Measurements from ENCODE around the gene SDHAF1. TPM values are rescaled to one million over a fixed set of nuclear protein-coding genes. Genes with fewer than 3 reads are reported as not detected.
"Not testable (repeated sequence)": the region's sequence is repeated elsewhere in the genome, so short reads cannot be mapped to it uniquely, and the experiment has no call there.

The SDHAF1 gene
- total RNA-seq, 1 donor from 2014 or later: 15.5 TPM

DNA sequence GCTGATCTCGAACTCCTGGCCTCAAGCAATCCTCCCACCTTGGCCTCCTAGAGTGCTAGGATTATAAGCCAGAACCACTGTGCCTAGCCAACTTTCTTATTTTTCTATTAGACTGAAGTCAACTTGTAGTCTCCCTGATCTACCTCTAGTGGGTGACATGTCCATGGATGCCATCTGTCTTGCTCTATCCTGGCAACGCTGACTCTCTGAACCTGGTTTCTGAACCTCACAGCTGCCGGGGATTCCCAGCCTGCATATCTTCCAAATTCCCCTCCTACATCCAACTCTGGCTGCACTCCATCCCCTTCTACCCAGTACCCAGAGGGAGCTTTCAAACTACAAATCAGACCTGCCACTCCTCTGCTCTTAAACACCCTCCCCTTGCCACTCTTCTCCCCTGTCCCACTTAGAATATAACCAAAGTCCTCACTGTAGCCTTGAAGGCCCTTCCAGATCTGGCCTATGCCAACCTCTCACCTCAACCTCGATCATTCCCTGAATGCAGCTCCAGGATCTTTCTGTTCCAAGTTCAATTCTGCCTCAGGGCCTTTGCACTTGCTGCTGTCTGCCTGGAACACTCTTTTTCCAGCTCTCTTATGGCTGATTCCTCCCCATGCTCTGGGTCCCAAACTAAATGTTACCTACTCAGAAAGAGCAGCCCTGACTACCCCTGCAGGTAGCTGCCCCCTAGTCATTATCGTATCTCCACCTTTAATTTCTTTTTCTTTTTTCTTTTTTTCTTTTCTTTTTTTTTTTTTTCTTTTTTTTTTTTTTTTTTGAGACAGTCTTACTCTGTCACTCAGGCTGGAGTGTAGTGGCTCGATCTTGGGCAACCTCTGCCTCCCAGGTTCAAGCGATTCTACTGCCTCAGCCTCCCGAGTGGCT, 35.5 kb downstream of the SDHAF1 start:
- no peak for TF ChIP-seq CTCF (IDR thresholded peaks at IDR 0.05)
- H3K36me3 Mint-ChIP-seq (ENCODE audit: unreplicated experiment): peaks cover 23% of the 10 kb centered on the region
- peaks cover 22% of the 10 kb centered on the region for H3K4me1 Mint-ChIP-seq (ENCODE audit: unreplicated experiment)
- DNase-seq (ENCODE audit: extremely low spot score, unreplicated experiment): no peak
- no peaks in the 10 kb centered on the region for H3K27me3 Mint-ChIP-seq (ENCODE audit: unreplicated experiment)
- H3K4me3 Mint-ChIP-seq (ENCODE audit: unreplicated experiment): peak overlapping the region; percentile 36
- H3K9me3 Mint-ChIP-seq (ENCODE audit: unreplicated experiment): no peaks in the 10 kb centered on the region
- H3K27ac Mint-ChIP-seq (ENCODE audit: unreplicated experiment): no peak overlapping the region

DNA sequence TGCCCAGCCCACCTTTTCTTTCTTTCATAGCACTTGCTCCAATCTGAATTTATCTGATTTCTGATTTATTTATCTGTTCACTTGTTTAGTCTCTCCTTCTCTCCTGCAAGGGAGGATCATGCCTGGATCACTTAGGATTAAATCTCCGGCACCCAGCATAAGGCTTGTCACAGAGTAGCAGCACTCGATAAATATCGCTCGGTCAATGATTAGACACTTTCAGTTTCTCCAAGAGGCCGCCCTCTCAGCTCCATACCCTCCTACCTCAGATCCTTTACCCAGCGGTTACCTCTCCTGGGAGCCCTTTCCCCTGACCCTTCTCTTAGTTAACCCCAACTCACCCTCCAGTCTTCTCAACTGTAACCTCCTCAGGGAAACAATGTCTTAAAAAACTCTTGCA, 36.3 kb downstream of the SDHAF1 start:
- no peak overlapping the region for H3K27ac Mint-ChIP-seq (ENCODE audit: unreplicated experiment)
- H3K4me3 Mint-ChIP-seq (ENCODE audit: unreplicated experiment): peak overlapping the region; percentile 46
- DNase-seq (ENCODE audit: extremely low spot score, unreplicated experiment): no peak

GRCh38 chr19:36032251-36033104, 37.5 kb downstream of the SDHAF1 start, which contains the start of gene CLIP3:
TSS of gene CLIP3 (minus strand) at chr19:36032873. CDS start at chr19:36032357, 516 bp downstream.
- Mint-ChIP-seq H3K4me3 (ENCODE audit: unreplicated experiment) (peak within 1 kb of the TSS; percentile 83), H3K9me3 (ENCODE audit: unreplicated experiment) (no peaks in the 10 kb centered on the region), H3K4me1 (ENCODE audit: unreplicated experiment) (peaks cover 22% of the 10 kb centered on the region), H3K27ac (ENCODE audit: unreplicated experiment) (peak within 1 kb of the TSS; percentile 64), H3K27me3 (ENCODE audit: unreplicated experiment) (no peaks in the 10 kb centered on the region), H3K36me3 (ENCODE audit: unreplicated experiment) (peaks cover 12% of the 10 kb centered on the region)
- no peak for TF ChIP-seq CTCF (IDR thresholded peaks at IDR 0.05)
- peak; percentile 93 for DNase-seq (ENCODE audit: extremely low spot score, unreplicated experiment)

More for the DNA sequence above, 36.3 kb downstream of the SDHAF1 start:
- H3K4me1 Mint-ChIP-seq (ENCODE audit: unreplicated experiment): peaks cover 22% of the 10 kb centered on the region
- H3K27me3 Mint-ChIP-seq (ENCODE audit: unreplicated experiment): no peaks in the 10 kb centered on the region
- H3K9me3 Mint-ChIP-seq (ENCODE audit: unreplicated experiment): no peaks in the 10 kb centered on the region
- TF ChIP-seq CTCF (IDR thresholded peaks at IDR 0.05): no peak
- peaks cover 20% of the 10 kb centered on the region for H3K36me3 Mint-ChIP-seq (ENCODE audit: unreplicated experiment)

GRCh38 chr19:36040495-36040894, 45.5 kb downstream of the SDHAF1 start:
- Mint-ChIP-seq H3K9me3 (ENCODE audit: unreplicated experiment) (no peaks in the 10 kb centered on the region), H3K27ac (ENCODE audit: unreplicated experiment) (no peak overlapping the region), H3K4me3 (ENCODE audit: unreplicated experiment) (no peak overlapping the region), H3K36me3 (ENCODE audit: unreplicated experiment) (peaks cover 2% of the 10 kb centered on the region), H3K27me3 (ENCODE audit: unreplicated experiment) (no peaks in the 10 kb centered on the region), H3K4me1 (ENCODE audit: unreplicated experiment) (peaks cover 16% of the 10 kb centered on the region)
- TF ChIP-seq CTCF (IDR thresholded peaks at IDR 0.05): no peak
- DNase-seq (ENCODE audit: extremely low spot score, unreplicated experiment): no peak

DNA sequence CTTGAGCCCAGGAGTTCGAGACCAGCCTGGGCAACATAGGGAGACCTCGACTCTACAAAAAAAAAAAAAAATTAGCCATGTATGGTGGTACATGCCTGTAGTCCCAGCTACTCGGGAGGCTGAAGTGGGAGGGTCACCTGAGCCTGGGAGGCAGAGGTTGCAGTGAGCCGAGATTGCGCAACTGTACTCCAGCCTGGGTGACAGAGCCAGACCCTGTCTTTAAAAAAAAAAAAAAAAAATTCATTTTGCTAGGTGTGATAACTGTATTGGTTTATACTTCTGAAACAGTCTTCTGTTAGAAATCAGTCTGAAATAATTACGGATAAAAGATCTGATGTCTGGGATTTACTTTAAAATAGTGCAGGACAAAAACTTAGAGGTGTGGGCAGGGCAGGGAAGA, 46.1 kb downstream of the SDHAF1 start:
- not testable (repeated sequence) for H3K4me3 Mint-ChIP-seq (ENCODE audit: unreplicated experiment); DNase-seq (ENCODE audit: extremely low spot score, unreplicated experiment); H3K36me3 Mint-ChIP-seq (ENCODE audit: unreplicated experiment); H3K9me3 Mint-ChIP-seq (ENCODE audit: unreplicated experiment); H3K27me3 Mint-ChIP-seq (ENCODE audit: unreplicated experiment)
- H3K27ac Mint-ChIP-seq (ENCODE audit: unreplicated experiment): peak overlapping the region; percentile 71
- peaks cover 16% of the 10 kb centered on the region for H3K4me1 Mint-ChIP-seq (ENCODE audit: unreplicated experiment)

All from osteocyte (in vitro differentiated cells).